Hippocampal formation (tissue), 2 donors: ENCODE results near the gene EXOC3L4.
"Not testable (repeated sequence)": the region's sequence is repeated elsewhere in the genome, so short reads cannot be mapped to it uniquely, and the experiment has no call there.

Experiments
- DNase-seq, 2 donors: peaks; one replicate each; lab custom pipeline; 2025; lab: John Stamatoyannopoulos, UW

The EXOC3L4 gene

DNA sequence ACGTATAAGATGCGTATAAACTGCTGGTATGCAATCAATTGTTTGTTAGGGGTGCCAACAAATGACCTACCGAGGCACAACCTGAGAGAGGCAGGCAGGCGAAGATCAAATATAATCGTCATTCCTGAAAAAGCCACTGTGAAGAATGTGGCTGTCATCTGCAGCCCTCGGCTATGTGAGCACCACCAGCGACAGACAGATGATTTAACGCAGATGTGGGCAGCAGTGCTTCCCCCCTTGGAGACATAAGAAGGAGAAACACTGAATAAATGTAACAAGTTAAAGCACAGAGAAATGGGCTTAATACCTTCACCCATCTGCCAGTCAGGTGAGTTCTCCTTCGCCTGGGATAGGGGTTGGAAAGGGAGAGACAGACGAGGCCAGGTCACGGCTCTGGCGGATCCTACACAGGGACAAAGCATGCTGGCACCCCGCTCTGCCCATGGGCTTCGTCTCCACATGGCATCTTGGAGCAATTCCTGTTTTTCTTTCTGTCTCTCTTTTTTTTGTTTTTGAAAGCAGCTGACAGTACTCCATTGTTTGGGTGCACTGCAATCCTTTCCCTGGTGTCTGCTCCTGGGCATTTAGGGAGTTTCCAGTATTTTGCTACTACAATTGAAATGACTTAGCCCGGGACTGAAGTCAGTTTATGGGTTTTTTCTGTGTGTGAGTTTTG, 56.9 kb downstream of the EXOC3L4 start:
- DNase-seq = peak in 1 of 2 donors; percentile 14

- DNase-seq = no peak
Measured at GRCh38 chr14:103155010-103155409, 60.5 kb downstream of the EXOC3L4 start.

GRCh38 chr14:103155416-103155815, 60.9 kb downstream of the EXOC3L4 start:
- DNase-seq = not testable (repeated sequence)

DNA sequence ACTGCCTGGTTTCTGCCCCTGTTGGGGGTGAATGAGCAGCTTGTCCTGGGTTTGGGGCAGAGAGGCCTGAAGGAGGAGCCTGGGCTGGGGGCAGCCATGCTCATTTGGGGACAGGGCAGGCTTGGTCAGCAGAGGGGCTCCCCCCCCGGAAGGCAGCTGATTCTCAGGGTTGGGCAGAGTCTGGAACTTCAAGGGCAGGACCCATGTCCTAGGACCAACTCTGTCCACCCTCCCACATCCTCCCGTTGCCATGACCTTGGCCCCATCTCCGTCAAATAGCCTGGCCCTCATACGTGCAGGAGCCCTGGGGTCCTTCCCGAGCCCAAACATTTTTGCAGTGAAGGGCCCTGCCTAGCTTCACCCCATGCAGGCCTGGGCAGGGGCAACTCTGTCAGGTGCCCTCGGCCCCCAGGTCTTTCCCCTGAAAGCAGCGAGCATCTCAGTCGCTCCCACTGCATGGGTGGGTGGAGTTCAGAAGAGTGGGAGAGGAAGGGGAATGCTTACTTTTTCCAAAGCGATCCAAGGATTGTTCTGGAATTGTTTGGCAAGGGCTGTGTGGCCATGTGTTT, 61.4 kb downstream of the EXOC3L4 start:
- DNase-seq = no peak

DNA sequence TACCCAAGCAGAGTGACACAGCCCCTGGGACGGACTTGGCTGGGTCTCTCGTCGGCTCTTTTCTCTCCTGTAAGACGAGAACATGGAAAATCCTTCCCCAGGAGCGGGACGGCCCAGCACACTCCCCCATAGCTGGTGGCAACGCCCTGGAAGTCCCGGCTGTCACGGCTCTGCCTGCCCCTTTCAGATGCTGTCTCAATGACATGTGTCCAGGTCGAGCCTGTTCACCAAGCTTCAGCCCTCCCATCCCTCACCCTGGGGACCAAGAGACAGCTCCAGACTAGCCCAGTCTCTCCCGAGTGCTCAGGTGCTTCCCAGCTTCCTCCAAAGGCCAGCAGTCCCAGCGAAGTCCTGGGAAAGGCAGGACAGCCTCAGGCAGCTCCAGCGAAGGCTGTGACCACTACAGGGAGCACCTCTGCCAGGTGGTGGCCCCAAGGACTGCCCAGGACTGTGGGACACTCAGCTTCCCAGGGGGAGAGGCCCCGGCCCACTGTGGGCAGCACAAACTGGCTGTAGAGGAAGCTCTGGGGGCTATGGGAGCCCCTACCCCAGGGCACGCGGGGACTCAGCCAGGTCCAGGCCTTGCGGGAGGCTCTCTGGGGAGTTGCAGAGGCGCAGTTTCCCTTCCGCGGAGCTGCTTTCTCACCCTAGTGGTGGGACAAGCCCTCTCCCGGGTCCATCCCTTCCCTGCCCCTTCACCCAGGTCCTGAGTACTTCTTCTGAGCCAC, 62.3 kb downstream of the EXOC3L4 start:
- no peak for DNase-seq

- DNase-seq = no peak
Measured at GRCh38 chr14:103157969-103158368, 63.4 kb downstream of the EXOC3L4 start.

GRCh38 chr14:103158688-103159087, 64.2 kb downstream of the EXOC3L4 start:
- DNase-seq = no peak
